ENCODE results near the gene CUX1. TPM values are rescaled to one million over a fixed set of nuclear protein-coding genes. Genes with fewer than 3 reads are reported as not detected.

The CUX1 gene
- total and polyA plus RNA-seq, 2 donors (not counting 1 experiment from before 2014, with no cell fraction given): 10.8 to 86.5 TPM

DNA sequence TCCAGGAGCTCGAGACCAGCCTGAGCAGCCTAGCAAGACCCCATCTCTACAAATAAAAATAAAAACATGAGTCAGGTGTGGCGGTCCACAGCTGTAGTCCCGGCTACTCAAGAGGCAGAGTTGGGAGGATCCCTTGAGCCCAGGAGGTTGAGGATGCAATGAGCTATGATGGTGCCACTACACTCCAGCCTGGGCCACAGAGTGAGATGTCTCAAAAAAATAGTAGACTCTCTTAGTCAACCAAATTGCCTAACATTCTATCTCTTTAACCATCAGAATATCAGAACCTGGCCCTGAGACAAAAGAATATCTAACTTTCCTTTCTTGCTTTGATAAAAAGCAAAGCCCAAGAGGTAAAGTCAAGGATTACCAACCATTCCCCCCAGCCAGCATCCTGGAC is 35.0 kb upstream of the CUX1 start:
- Mint-ChIP-seq H3K27me3 (peaks cover 13% of the 10 kb centered on the region), H3K27ac (no peak overlapping the region), H3K4me1 (peaks cover 2% of the 10 kb centered on the region), H3K4me3 (no peak overlapping the region), H3K9me3 (ENCODE audit: insufficient read depth) (no peaks in the 10 kb centered on the region)
- CTCF ChIA-PET: no interaction called here
- no peaks in the 10 kb centered on the region for H3K36me3 ChIP-seq (replicated peaks in 1 of 2; ENCODE audit: control extremely low read depth in 1 of 2, control insufficient read depth in 1 of 2, extremely low read depth in 1 of 2, insufficient read depth in 2 of 2, low read length in 1 of 2)
- POLR2A ChIA-PET: no interaction called here
- H3K9ac ChIP-seq (ENCODE audit: low read length): no peak overlapping the region
- H3K79me2 ChIP-seq (ENCODE audit: control insufficient read depth, insufficient read depth, low read length): no peaks in the 10 kb centered on the region
- H2AFZ ChIP-seq (ENCODE audit: insufficient read depth, low read depth, low read length, poor library complexity, severe bottlenecking): no peak overlapping the region
- peaks cover 0 to 5% (median 0%) of the 10 kb centered on the region in 4 experiments for H3K27me3 ChIP-seq (replicated peaks in 1 of 4; ENCODE audit: control extremely low read depth in 1 of 4, control insufficient read depth in 3 of 4, insufficient read depth in 4 of 4, low read length in 3 of 4)
- no peaks in the 10 kb centered on the region for H3K9me3 ChIP-seq (ENCODE audit: control extremely low read depth in 1 of 3, control insufficient read depth in 2 of 3, insufficient read depth in 1 of 3, low read length in 2 of 3)
- no peak overlapping the region for H3K4me2 ChIP-seq (replicated peaks; ENCODE audit: low read depth, low read length, poor library complexity, severe bottlenecking)
- no peak for ATAC-seq (ENCODE audit: low read depth)
- H4K20me1 ChIP-seq (ENCODE audit: control insufficient read depth, insufficient read depth, low read length, poor library complexity, severe bottlenecking): no peaks in the 10 kb centered on the region
- intact Hi-C loops (cut with micrococcal nuclease): no loop called here
- DNase-seq: no peak
- no peak overlapping the region for H3K4me3 ChIP-seq (ENCODE audit: control extremely low read depth in 1 of 5, extremely low read depth in 1 of 5, insufficient read depth in 1 of 5, low read depth in 2 of 5, low read length in 4 of 5)
- TF ChIP-seq, protein P1, sequence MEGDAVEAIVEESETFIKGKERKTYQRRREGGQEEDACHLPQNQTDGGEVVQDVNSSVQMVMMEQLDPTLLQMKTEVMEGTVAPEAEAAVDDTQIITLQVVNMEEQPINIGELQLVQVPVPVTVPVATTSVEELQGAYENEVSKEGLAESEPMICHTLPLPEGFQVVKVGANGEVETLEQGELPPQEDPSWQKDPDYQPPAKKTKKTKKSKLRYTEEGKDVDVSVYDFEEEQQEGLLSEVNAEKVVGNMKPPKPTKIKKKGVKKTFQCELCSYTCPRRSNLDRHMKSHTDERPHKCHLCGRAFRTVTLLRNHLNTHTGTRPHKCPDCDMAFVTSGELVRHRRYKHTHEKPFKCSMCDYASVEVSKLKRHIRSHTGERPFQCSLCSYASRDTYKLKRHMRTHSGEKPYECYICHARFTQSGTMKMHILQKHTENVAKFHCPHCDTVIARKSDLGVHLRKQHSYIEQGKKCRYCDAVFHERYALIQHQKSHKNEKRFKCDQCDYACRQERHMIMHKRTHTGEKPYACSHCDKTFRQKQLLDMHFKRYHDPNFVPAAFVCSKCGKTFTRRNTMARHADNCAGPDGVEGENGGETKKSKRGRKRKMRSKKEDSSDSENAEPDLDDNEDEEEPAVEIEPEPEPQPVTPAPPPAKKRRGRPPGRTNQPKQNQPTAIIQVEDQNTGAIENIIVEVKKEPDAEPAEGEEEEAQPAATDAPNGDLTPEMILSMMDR (IDR thresholded peaks at IDR 0.05): no peak
- no peak for TF ChIP-seq EZH2 (IDR thresholded peaks at IDR 0.05; ENCODE audit: borderline replicate concordance, insufficient read depth, low read depth, low read length, poor library complexity, severe bottlenecking)
- peaks cover 0 to 4% of the 10 kb centered on the region in 2 donors for H3K4me1 ChIP-seq (ENCODE audit: control insufficient read depth in 2 of 2, insufficient read depth in 2 of 2, low read length in 2 of 2)
- no CpG with 5 or more reads among the region's 3 CpGs for WGBS (ENCODE audit: insufficient coverage)
- H3K27ac ChIP-seq (ENCODE audit: low read length in 2 of 2): no peak overlapping the region

DNA sequence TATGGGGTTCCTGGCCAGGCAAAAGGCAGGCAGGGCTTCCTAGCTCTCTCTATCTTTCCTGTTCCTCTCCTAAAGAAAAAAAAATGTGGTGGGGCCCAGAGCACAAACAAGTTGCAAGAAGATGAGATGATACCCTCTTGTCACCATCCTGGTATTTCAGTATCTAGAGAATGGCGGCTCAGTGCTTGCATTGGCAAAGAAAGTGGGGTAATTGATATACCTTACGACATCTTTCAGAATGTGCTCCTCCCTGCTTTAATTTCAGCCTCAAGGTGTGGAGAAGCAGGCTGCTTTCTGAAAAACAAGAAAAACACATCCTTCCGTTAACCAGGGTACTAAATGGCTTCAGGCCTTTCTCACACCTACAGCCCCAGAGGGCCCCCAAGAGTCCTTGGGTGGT is 34.5 kb upstream of the CUX1 start:
- no peak overlapping the region for H3K4me3 ChIP-seq (ENCODE audit: control extremely low read depth in 1 of 5, extremely low read depth in 1 of 5, insufficient read depth in 1 of 5, low read depth in 2 of 5, low read length in 4 of 5)
- no peak overlapping the region for H3K4me2 ChIP-seq (replicated peaks; ENCODE audit: low read depth, low read length, poor library complexity, severe bottlenecking)
- H4K20me1 ChIP-seq (ENCODE audit: control insufficient read depth, insufficient read depth, low read length, poor library complexity, severe bottlenecking): no peaks in the 10 kb centered on the region
- 100% methylated on average over 1 of the region's 3 CpGs for WGBS (ENCODE audit: insufficient coverage)
- no peak for TF ChIP-seq EZH2 (IDR thresholded peaks at IDR 0.05; ENCODE audit: borderline replicate concordance, insufficient read depth, low read depth, low read length, poor library complexity, severe bottlenecking)
- TF ChIP-seq, protein P1 (IDR thresholded peaks at IDR 0.05): no peak
- Mint-ChIP-seq H3K27ac (no peak overlapping the region), H3K4me1 (peaks cover 2% of the 10 kb centered on the region), H3K4me3 (no peak overlapping the region), H3K9me3 (ENCODE audit: insufficient read depth) (no peaks in the 10 kb centered on the region), H3K27me3 (peaks cover 8% of the 10 kb centered on the region)
- H3K36me3 ChIP-seq (replicated peaks in 1 of 2; ENCODE audit: control extremely low read depth in 1 of 2, control insufficient read depth in 1 of 2, extremely low read depth in 1 of 2, insufficient read depth in 2 of 2, low read length in 1 of 2): no peaks in the 10 kb centered on the region
- H3K27me3 ChIP-seq (replicated peaks in 1 of 4; ENCODE audit: control extremely low read depth in 1 of 4, control insufficient read depth in 3 of 4, insufficient read depth in 4 of 4, low read length in 3 of 4): peaks cover 0 to 5% (median 0%) of the 10 kb centered on the region in 4 experiments
- ChIA-PET CTCF (no interaction called here), POLR2A (no interaction called here)
- no peak overlapping the region for H2AFZ ChIP-seq (ENCODE audit: insufficient read depth, low read depth, low read length, poor library complexity, severe bottlenecking)
- DNase-seq: no peak
- no peaks in the 10 kb centered on the region for H3K79me2 ChIP-seq (ENCODE audit: control insufficient read depth, insufficient read depth, low read length)
- no peak overlapping the region for H3K9ac ChIP-seq (ENCODE audit: low read length)
- intact Hi-C loops (cut with micrococcal nuclease): no loop called here
- peaks cover 0 to 4% (median 0%) of the 10 kb centered on the region in 3 donors for H3K9me3 ChIP-seq (ENCODE audit: control extremely low read depth in 1 of 3, control insufficient read depth in 2 of 3, insufficient read depth in 1 of 3, low read length in 2 of 3)
- ATAC-seq (ENCODE audit: low read depth): no peak
- H3K4me1 ChIP-seq (ENCODE audit: control insufficient read depth in 2 of 2, insufficient read depth in 2 of 2, low read length in 2 of 2): peaks cover 0 to 4% of the 10 kb centered on the region in 2 donors
- H3K27ac ChIP-seq (ENCODE audit: low read length in 2 of 2): no peak overlapping the region
